ENCODE measurements around the gene HHIP. TPM values are rescaled to one million over a fixed set of nuclear protein-coding genes. Genes with fewer than 3 reads are reported as not detected.
A peak's percentile ranks its signal among the peaks of the same experiment; 100 is the strongest.

Gene HHIP
- total RNA-seq, 1 experiment from 2014 or later, result 0.28 TPM

GRCh38 chr4:144611850-144612249, 34.1 kb upstream of the HHIP start:
- Histone ChIP-seq H3K27ac (ENCODE audit: low read depth, low read length, poor library complexity, severe bottlenecking) (no peak overlapping the region), H3K9me3 (ENCODE audit: low read depth, low read length, poor library complexity, severe bottlenecking) (no peaks in the 10 kb centered on the region), H3K27me3 (replicated peaks; ENCODE audit: insufficient read depth, low read depth, low read length, poor library complexity) (no peaks in the 10 kb centered on the region), H3K4me3 (ENCODE audit: low read depth, low read length, poor library complexity, severe bottlenecking) (no peak overlapping the region), H3K4me1 (ENCODE audit: insufficient read depth, low read length, poor library complexity, severe bottlenecking) (no peaks in the 10 kb centered on the region), H3K36me3 (ENCODE audit: insufficient read depth, low read length, poor library complexity, severe bottlenecking) (no peaks in the 10 kb centered on the region)
- no TSS peak for BruUV-seq (replicated peaks)
- ChIA-PET POLR2A (ENCODE audit: low non-redundant PET) (no interaction called here), CTCF (no interaction called here)
- no peak for TF ChIP-seq EZH2 (IDR thresholded peaks at IDR 0.05; ENCODE audit: borderline replicate concordance, low read depth, low read length, poor library complexity, severe bottlenecking)
- TF ChIP-seq CTCF (conservative IDR thresholded peaks at IDR 0.05; ENCODE audit: low read depth, low read length), result peak; percentile 67
- intact Hi-C loops (cut with micrococcal nuclease; ENCODE audit: unreplicated experiment), result no loop called here
- peak; percentile 29 for DNase-seq (ENCODE audit: low spot score)

DNA sequence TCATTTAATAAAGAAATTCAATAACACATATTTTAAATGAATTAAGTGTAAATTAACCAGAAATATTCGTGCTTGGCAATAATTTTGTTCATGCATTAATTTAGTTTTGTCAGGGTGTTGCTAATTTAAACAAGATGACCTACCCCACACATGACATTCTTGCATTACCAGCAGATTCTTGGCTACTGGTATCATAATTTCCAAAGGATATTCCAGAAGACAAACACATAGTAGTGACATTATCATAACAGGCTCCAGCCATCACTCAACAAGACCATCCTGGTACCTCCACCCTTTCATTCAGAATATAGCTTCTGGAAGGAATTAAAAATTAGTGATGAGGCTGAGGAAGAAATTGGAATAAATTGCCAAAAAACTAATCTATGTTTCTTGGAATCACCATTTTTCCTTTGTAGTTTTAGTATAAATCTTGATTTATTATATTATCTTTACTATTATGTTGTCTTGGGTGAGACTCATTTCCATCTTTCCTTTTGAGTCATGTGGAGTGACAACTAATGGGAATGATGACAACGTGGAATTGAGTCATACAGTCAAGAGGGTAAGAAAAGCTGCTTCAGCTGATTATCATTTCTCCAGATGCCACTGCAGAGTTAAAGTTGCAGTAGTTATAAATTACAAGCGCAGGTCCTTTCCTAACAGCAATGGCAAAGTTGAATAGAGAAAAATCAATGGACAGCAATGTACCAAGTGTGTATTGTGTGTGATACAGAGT, 30.9 kb upstream of the HHIP start:
- intact Hi-C loops (cut with micrococcal nuclease; ENCODE audit: unreplicated experiment), result no loop called here

DNA sequence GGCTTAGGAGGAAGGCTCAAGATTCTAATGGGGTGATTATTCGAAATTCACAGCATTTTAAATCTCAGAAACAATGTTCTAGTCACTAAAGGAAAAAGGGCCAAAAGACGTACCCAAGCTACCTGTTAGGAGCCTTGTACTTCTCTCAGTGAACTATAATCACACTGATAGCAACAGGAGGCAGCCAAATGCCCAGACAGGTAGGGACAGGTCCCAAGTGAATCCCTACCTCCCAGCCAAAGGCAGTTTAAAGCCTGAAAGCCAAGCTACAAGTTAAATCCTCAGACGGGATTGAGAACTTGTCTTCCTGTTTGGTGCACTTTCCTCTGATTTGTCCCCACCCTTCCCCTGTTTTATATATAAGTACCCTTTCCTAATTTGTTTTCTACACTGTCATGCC, 24.3 kb upstream of the HHIP start:
- ChIA-PET CTCF (no interaction called here), POLR2A (ENCODE audit: low non-redundant PET) (no interaction called here)
- Histone ChIP-seq H3K4me3 (ENCODE audit: low read depth, low read length, poor library complexity, severe bottlenecking) (no peak overlapping the region), H3K27ac (ENCODE audit: low read depth, low read length, poor library complexity, severe bottlenecking) (no peak overlapping the region), H3K36me3 (ENCODE audit: insufficient read depth, low read length, poor library complexity, severe bottlenecking) (no peaks in the 10 kb centered on the region), H3K27me3 (replicated peaks; ENCODE audit: insufficient read depth, low read depth, low read length, poor library complexity) (no peaks in the 10 kb centered on the region), H3K4me1 (ENCODE audit: insufficient read depth, low read length, poor library complexity, severe bottlenecking) (no peaks in the 10 kb centered on the region), H3K9me3 (ENCODE audit: low read depth, low read length, poor library complexity, severe bottlenecking) (no peaks in the 10 kb centered on the region)
- BruUV-seq (replicated peaks), result no TSS peak
- DNase-seq (ENCODE audit: low spot score), result no peak
- no peak for TF ChIP-seq EZH2 (IDR thresholded peaks at IDR 0.05; ENCODE audit: borderline replicate concordance, low read depth, low read length, poor library complexity, severe bottlenecking)
- no peak for TF ChIP-seq CTCF (conservative IDR thresholded peaks at IDR 0.05; ENCODE audit: low read depth, low read length)
- intact Hi-C loops (cut with micrococcal nuclease; ENCODE audit: unreplicated experiment), result loop anchor here (10.0 kb wide), 1 partner anchor 443 kb away; no protein-coding TSS in a partner anchor

More for the DNA sequence above, 30.9 kb upstream of the HHIP start:
- POLR2A ChIA-PET (ENCODE audit: low non-redundant PET), result no interaction called here
- CTCF ChIA-PET, result no interaction called here
- Histone ChIP-seq H3K27ac (ENCODE audit: low read depth, low read length, poor library complexity, severe bottlenecking) (no peak overlapping the region), H3K4me3 (ENCODE audit: low read depth, low read length, poor library complexity, severe bottlenecking) (no peak overlapping the region), H3K4me1 (ENCODE audit: insufficient read depth, low read length, poor library complexity, severe bottlenecking) (no peaks in the 10 kb centered on the region), H3K36me3 (ENCODE audit: insufficient read depth, low read length, poor library complexity, severe bottlenecking) (no peaks in the 10 kb centered on the region), H3K9me3 (ENCODE audit: low read depth, low read length, poor library complexity, severe bottlenecking) (no peaks in the 10 kb centered on the region), H3K27me3 (replicated peaks; ENCODE audit: insufficient read depth, low read depth, low read length, poor library complexity) (no peaks in the 10 kb centered on the region)
- TF ChIP-seq EZH2 (IDR thresholded peaks at IDR 0.05; ENCODE audit: borderline replicate concordance, low read depth, low read length, poor library complexity, severe bottlenecking) (no peak), CTCF (conservative IDR thresholded peaks at IDR 0.05; ENCODE audit: low read depth, low read length) (no peak)
- no TSS peak for BruUV-seq (replicated peaks)
- no peak for DNase-seq (ENCODE audit: low spot score)

All from A673 (cell line).